H1 (cell line): ENCODE measurements around the gene ZNF619. TPM values are rescaled to one million over a fixed set of nuclear protein-coding genes. Genes with fewer than 3 reads are reported as not detected.

Experiments used
- CEBPB ChIP-seq: IDR thresholded peaks from 2 replicates; pipeline ENCODE4 v1.6.1; 2012; ENCODE audit warnings: low read depth, low read length
- CREB1 ChIP-seq: IDR thresholded peaks from 2 replicates; pipeline ENCODE4 v1.6.1; 2012; ENCODE audit warnings: inconsistent platforms
- EP300 ChIP-seq, 2 experiments: IDR thresholded peaks; 1 replicate in 1 of 2; 2 replicates in 1 of 2; pipeline ENCODE4 v1.6.1; 2011 to 2012; ENCODE audit warnings: low read depth in 2 of 2, low read length in 2 of 2, mild to moderate bottlenecking in 2 of 2, borderline replicate concordance in 1 of 2, inconsistent platforms in 1 of 2, moderate library complexity in 1 of 2
- JUND ChIP-seq: IDR thresholded peaks from 2 replicates; pipeline ENCODE4 v1.6.1; 2011; ENCODE audit warnings: mild to moderate bottlenecking, improper control_type of control experiment, low read length
- NANOG ChIP-seq: IDR thresholded peaks from 2 replicates; pipeline ENCODE4 v1.6.1; 2011; ENCODE audit warnings: low read length, low read depth, mild to moderate bottlenecking, inconsistent platforms; ENCODE audit not compliant: insufficient read depth, poor library complexity, severe bottlenecking
- PHF8 ChIP-seq: fragments of 200-600 bp; sonication (generic); conservative IDR thresholded peaks from 2 replicates; pipeline ENCODE4 v1.7.1; 2012; ENCODE audit warnings: low read depth, mild to moderate bottlenecking, inconsistent platforms, low read length, moderate library complexity
- POLR2AphosphoS5 ChIP-seq: IDR thresholded peaks from 2 replicates; pipeline ENCODE4 v1.6.1; 2011; ENCODE audit warnings: low read depth, low read length
- SIN3A ChIP-seq, 2 experiments: IDR thresholded peaks in 1 of 2; conservative IDR thresholded peaks in 1 of 2; 2 replicates each; pipeline ENCODE4 v1.6.1; 2011 to 2012; ENCODE audit warnings: low read length in 2 of 2, improper control_type of control experiment in 1 of 2, low read depth in 1 of 2, mild to moderate bottlenecking in 1 of 2
- polyA plus RNA-seq, 7 experiments: library from polyadenylated mRNA; depleted of rRNA in 3 of 7; stranded (reverse) in 5 of 7; unstranded in 2 of 7; fragments of >200 nt in 5 of 7; fragments of 200-250 nt in 2 of 7; gene quantifications; 1 replicate in 5 of 7; 2 replicates in 1 of 7; 4 replicates in 1 of 7; pipeline versions ENCODE4 v1.2.1 to v1.2.3, GENCODE V29; 2011 to 2013; ENCODE audit warnings: missing spikeins in 2 of 7, mixed read lengths in 2 of 7
- total RNA-seq: library from RNA; stranded (reverse); fragmentation: NEBNext Ultra II Directional; extraction: Animal tissue kit (Norgen Biotek cat#: 25700); gene quantifications from 2 replicates; pipeline ENCODE4 v1.2.1, GENCODE V29; 2021
- TF ChIP-seq, protein P1 (sequence below): fragments of 300-600 bp; sonication (generic); IDR thresholded peaks from 2 replicates; pipeline ENCODE4 v1.7.1; 2012; ENCODE audit warnings: low read length, moderate library complexity, mild to moderate bottlenecking, inconsistent platforms; ENCODE audit not compliant: insufficient replicate concordance

Gene ZNF619
- total and polyA plus RNA-seq, 2 of the 8 experiments (the other 6 are each of a cell fraction or from before 2014, with no cell fraction given) = 2.3 to 8.2 TPM

DNA sequence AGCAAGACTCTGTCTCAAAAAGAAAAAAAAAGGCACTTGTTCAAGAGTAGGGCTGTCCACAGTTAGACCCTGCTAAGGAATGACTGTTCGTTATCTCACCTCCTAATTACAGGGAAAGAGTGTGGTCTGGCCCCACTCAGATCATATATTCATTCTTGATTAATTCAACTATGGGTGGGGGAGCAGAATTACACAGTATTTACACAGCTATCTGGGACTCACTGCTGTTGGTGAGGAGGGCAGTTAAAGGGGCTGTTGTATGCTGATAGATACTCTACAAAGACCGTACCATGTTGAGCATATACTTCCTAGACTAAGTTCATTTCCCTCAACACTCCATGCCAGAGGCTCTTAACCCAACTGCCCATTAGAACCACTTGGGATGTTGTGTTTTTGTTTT, 25.1 kb downstream of the ZNF619 start (continued):
- TF ChIP-seq, protein P1, sequence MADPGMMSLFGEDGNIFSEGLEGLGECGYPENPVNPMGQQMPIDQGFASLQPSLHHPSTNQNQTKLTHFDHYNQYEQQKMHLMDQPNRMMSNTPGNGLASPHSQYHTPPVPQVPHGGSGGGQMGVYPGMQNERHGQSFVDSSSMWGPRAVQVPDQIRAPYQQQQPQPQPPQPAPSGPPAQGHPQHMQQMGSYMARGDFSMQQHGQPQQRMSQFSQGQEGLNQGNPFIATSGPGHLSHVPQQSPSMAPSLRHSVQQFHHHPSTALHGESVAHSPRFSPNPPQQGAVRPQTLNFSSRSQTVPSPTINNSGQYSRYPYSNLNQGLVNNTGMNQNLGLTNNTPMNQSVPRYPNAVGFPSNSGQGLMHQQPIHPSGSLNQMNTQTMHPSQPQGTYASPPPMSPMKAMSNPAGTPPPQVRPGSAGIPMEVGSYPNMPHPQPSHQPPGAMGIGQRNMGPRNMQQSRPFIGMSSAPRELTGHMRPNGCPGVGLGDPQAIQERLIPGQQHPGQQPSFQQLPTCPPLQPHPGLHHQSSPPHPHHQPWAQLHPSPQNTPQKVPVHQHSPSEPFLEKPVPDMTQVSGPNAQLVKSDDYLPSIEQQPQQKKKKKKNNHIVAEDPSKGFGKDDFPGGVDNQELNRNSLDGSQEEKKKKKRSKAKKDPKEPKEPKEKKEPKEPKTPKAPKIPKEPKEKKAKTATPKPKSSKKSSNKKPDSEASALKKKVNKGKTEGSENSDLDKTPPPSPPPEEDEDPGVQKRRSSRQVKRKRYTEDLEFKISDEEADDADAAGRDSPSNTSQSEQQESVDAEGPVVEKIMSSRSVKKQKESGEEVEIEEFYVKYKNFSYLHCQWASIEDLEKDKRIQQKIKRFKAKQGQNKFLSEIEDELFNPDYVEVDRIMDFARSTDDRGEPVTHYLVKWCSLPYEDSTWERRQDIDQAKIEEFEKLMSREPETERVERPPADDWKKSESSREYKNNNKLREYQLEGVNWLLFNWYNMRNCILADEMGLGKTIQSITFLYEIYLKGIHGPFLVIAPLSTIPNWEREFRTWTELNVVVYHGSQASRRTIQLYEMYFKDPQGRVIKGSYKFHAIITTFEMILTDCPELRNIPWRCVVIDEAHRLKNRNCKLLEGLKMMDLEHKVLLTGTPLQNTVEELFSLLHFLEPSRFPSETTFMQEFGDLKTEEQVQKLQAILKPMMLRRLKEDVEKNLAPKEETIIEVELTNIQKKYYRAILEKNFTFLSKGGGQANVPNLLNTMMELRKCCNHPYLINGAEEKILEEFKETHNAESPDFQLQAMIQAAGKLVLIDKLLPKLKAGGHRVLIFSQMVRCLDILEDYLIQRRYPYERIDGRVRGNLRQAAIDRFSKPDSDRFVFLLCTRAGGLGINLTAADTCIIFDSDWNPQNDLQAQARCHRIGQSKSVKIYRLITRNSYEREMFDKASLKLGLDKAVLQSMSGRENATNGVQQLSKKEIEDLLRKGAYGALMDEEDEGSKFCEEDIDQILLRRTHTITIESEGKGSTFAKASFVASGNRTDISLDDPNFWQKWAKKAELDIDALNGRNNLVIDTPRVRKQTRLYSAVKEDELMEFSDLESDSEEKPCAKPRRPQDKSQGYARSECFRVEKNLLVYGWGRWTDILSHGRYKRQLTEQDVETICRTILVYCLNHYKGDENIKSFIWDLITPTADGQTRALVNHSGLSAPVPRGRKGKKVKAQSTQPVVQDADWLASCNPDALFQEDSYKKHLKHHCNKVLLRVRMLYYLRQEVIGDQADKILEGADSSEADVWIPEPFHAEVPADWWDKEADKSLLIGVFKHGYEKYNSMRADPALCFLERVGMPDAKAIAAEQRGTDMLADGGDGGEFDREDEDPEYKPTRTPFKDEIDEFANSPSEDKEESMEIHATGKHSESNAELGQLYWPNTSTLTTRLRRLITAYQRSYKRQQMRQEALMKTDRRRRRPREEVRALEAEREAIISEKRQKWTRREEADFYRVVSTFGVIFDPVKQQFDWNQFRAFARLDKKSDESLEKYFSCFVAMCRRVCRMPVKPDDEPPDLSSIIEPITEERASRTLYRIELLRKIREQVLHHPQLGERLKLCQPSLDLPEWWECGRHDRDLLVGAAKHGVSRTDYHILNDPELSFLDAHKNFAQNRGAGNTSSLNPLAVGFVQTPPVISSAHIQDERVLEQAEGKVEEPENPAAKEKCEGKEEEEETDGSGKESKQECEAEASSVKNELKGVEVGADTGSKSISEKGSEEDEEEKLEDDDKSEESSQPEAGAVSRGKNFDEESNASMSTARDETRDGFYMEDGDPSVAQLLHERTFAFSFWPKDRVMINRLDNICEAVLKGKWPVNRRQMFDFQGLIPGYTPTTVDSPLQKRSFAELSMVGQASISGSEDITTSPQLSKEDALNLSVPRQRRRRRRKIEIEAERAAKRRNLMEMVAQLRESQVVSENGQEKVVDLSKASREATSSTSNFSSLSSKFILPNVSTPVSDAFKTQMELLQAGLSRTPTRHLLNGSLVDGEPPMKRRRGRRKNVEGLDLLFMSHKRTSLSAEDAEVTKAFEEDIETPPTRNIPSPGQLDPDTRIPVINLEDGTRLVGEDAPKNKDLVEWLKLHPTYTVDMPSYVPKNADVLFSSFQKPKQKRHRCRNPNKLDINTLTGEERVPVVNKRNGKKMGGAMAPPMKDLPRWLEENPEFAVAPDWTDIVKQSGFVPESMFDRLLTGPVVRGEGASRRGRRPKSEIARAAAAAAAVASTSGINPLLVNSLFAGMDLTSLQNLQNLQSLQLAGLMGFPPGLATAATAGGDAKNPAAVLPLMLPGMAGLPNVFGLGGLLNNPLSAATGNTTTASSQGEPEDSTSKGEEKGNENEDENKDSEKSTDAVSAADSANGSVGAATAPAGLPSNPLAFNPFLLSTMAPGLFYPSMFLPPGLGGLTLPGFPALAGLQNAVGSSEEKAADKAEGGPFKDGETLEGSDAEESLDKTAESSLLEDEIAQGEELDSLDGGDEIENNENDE = no peak
- TF ChIP-seq CEBPB (no peak), EP300 (IDR thresholded peaks at IDR 0.05; ENCODE audit: borderline replicate concordance in 1 of 2, low read depth in 2 of 2, low read length in 2 of 2) (no peak), PHF8 (no peak), SIN3A (conservative IDR thresholded peaks at IDR 0.05 in 1 of 2, IDR thresholded peaks at IDR 0.05 in 1 of 2; ENCODE audit: low read depth in 1 of 2, low read length in 2 of 2) (no peak), CREB1 (no peak), POLR2AphosphoS5 (no peak), JUND (no peak), NANOG (no peak)
